ENCODE measurements around the gene TMEM79.

TMEM79 gene

GRCh38 chr1:156284112-156284511 is at the start of gene TMEM79:
Gene TMEM79 (plus strand): TSS chr1:156284325. CDS start chr1:156285227, 902 bp downstream.
- DNase-seq: no peak

- no peak for DNase-seq
These were observed 48.0 kb upstream of the TMEM79 start for GRCh38 chr1:156236164-156236563.

- DNase-seq: no peak
These were observed 45.9 kb upstream of the TMEM79 start for GRCh38 chr1:156238248-156238647.

- DNase-seq: no peak
These were observed 42.8 kb upstream of the TMEM79 start for GRCh38 chr1:156241311-156241811.

- DNase-seq: no peak
These were observed 42.2 kb upstream of the TMEM79 start, which contains the start of gene BGLAP for GRCh38 chr1:156241926-156242325. Gene BGLAP (plus strand): TSS chr1:156242184. CDS start chr1:156242232, 48 bp downstream.

- no peak for DNase-seq
These were observed 41.4 kb upstream of the TMEM79 start for GRCh38 chr1:156242738-156243137.

- DNase-seq: no peak
These were observed 40.0 kb upstream of the TMEM79 start for GRCh38 chr1:156244126-156244525.

GRCh38 chr1:156244712-156245111 is 39.4 kb upstream of the TMEM79 start:
- DNase-seq: no peak

- DNase-seq: peak in 3 of 6 experiments; percentile 20 to 50 (median 23)
These were observed 38.5 kb upstream of the TMEM79 start for GRCh38 chr1:156245451-156246232.

GRCh38 chr1:156246241-156246780 is 37.8 kb upstream of the TMEM79 start:
- DNase-seq: no peak

GRCh38 chr1:156246781-156247459 is 37.2 kb upstream of the TMEM79 start:
- no peak for DNase-seq

GRCh38 chr1:156247460-156248322 is 36.4 kb upstream of the TMEM79 start, which contains the start of gene PAQR6:
Gene PAQR6 (minus strand): TSS chr1:156248056. CDS start chr1:156246731, 1,325 bp downstream.
- DNase-seq: no peak

- no peak for DNase-seq
These were observed 35.8 kb upstream of the TMEM79 start for GRCh38 chr1:156248323-156248683.

- no peak for DNase-seq
These were observed 34.5 kb upstream of the TMEM79 start for GRCh38 chr1:156249593-156249992.

GRCh38 chr1:156251527-156251926 is 32.6 kb upstream of the TMEM79 start:
- DNase-seq: no peak

GRCh38 chr1:156253634-156254033 is 30.5 kb upstream of the TMEM79 start:
- DNase-seq: no peak

GRCh38 chr1:156257711-156258110 is 26.4 kb upstream of the TMEM79 start:
- no peak for DNase-seq

GRCh38 chr1:156258859-156259258 is 25.3 kb upstream of the TMEM79 start:
- no peak for DNase-seq

GRCh38 chr1:156259805-156260204 is 24.3 kb upstream of the TMEM79 start:
- DNase-seq: no peak

GRCh38 chr1:156260896-156261295 is 23.2 kb upstream of the TMEM79 start:
- DNase-seq: no peak

GRCh38 chr1:156262461-156263287 is 21.5 kb upstream of the TMEM79 start:
- DNase-seq: no peak

GRCh38 chr1:156263288-156263655 is 20.9 kb upstream of the TMEM79 start:
- DNase-seq: no peak
